ENCODE results near the gene ZNF782.
A peak's percentile ranks its signal among the peaks of the same experiment; 100 is the strongest.
"Not testable (repeated sequence)": the region's sequence is repeated elsewhere in the genome, so short reads cannot be mapped to it uniquely, and the experiment has no call there.

The ZNF782 gene

DNA sequence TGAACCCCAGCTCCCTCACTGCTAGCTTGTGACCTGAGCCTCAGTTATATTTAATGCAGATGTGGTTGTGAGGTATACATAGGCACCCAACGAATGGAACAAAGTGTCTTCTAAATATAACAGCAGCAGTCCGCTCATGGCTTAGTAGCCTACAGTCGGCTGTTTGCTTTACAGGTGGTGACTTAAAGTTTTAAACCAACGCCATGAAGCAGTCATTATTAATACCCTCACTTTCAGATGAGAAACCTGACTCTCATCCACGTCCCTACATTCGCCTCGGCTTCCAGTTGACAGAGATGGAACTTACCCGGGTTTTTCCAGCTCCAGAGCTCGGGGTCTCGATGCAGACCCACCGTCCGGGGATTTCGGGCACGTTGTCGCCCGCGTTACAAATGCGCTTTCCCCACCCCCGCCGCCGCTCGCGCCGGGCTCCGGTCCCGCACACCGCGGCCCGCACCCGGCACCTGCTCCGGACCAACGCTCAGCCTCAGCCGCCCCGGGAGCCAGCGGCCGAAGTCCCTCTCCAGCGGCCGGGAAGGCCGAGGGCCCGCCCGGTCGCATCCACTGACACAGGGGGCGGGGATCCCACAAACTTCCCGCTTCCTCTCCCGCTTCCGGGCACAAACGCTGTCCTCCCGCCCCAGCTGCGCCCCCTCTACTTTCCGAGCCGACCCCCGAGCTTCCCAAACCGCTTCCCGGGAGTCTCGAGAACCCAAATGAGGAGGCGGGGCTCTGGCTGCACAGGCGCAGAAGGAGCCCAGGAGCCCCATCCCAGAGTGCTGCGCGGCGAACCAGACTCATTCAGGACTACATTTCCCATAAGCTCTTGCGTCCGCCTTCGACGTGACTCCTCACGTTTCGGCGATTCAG, at the start of gene ZNF782:
Gene ZNF782, minus strand, starts transcription at position 734 of the 870 bp plus-strand sequence. CDS start 2,553 bp downstream, outside the sequence.
- peak; percentile 98 for DNase-seq

GRCh38 chr9:96900010-96900409, 45.7 kb upstream of the ZNF782 start:
- not testable (repeated sequence) for DNase-seq

GRCh38 chr9:96892131-96892530, 37.8 kb upstream of the ZNF782 start:
- DNase-seq, result no peak

DNA sequence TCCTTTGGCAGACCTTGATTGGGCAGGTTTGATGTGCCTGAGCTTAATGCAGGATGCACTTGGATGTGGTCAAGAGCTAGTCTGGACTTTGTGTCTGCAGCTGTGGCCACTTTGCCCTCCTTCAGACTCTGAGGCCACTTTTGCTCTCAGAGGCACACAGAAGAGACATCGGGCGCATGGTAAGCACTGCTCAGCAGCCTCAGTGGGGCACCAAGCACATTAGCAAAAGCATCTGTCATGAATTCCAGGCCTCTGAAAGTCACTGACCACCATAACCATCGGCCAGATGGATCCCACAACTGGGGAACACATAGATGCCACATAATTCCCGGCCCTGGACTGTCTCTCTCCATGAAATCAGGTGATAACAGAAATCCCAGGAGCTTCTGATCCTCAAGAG, 34.3 kb upstream of the ZNF782 start:
- no peak for DNase-seq

DNA sequence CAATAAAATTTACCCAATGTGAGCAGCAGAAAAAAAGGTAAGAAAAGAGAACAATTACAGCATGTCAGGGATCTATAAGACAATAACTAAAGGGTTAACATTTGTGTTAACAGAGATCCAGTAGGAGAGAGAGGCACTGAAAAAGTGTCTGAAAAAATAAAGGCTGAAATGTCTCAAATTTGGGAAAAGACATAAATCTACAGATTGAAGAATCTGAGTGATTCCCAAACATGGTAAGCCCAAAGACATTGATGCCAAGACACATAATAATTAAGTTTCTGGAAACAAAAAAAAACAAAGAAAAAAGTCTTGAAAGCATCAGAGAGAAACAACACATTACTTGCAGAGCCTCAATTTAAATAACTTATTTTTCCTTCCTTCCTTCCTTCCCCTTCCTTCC, 31.1 kb upstream of the ZNF782 start:
- no peak for DNase-seq

- no peak for DNase-seq
Observed at GRCh38 chr9:96884443-96884842, 30.1 kb upstream of the ZNF782 start.

DNA sequence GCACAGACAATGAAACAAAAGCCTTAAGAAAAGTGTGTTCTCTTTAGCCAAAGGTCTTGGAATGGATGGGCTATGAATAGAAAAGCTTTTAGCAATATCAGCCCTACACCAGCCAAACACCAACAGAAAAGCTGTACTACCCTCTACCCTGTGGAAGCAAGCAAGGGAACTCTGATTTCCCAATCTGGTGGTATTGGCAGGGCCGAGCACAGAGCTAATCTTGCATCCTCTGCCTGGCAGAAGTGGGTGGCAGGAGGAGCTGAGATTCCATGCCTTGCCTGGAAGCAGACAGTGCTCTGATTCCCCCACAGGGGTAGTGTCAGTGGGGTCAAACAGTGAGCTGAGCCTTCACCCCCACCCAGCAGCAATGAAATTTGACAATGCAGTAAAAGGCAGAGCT, 29.6 kb upstream of the ZNF782 start:
- no peak for DNase-seq

- DNase-seq, result no peak
Observed at GRCh38 chr9:96877269-96877668, 23.0 kb upstream of the ZNF782 start.

DNA sequence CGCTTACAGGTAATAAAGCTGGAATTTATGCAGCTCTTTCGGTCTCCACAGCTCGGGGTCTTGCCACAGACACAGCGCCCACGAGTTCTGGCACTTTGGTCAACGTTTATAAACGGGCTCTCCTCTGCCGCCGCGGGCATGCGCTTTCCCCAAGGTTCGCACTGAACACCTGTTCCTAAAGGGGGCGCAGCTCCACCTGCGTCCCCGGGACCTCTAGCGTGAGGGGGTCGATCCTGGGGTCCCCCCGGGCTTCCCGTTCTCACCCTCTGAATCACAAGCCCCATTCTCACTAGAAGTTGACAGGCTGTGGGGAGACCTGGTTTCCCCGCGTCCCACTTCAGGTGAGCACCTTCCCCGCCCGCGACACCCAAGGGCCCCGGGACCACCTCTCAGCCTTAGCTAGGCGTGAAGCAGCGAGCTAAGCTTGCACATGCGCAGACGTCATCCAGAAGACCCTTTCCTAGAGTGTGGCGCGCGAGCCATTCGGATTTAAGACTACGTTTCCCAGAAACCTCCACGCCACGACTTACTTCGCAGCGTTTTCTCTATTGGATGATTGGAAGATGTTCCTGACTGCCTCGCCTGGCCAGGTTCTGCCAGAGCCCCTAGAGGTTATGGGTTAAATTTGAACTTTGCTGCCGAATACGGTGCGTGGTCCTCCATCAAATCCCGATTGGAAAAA, 21.3 kb upstream of the ZNF782 start:
- peak; percentile 76 for DNase-seq

DNA sequence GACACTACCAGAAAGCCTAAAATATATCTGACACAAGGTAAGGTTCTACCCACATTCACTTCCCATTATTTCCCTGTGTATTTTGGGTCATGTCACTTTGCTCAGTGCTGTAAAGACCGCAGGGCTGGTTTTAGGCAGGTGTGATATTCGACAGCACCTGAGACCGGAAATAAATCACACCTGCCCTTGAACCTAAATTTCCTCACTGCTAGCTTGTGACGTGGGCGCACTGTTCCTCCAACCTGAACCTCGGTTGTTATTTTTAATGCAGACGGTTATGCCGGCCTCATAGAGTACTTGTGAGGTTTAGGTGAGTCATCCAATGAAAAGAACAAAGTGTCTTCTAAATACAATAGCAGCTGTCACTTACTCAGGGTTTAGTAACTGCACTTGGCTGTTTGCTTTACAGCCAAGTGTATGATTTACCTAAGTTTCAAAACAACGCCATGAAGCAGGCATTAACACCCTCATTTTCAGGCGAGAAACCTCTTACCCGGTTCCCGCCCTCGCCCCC, 20.7 kb upstream of the ZNF782 start:
- DNase-seq, result no peak

GRCh38 chr9:96874201-96874785, 20.0 kb upstream of the ZNF782 start:
- no peak for DNase-seq

DNA sequence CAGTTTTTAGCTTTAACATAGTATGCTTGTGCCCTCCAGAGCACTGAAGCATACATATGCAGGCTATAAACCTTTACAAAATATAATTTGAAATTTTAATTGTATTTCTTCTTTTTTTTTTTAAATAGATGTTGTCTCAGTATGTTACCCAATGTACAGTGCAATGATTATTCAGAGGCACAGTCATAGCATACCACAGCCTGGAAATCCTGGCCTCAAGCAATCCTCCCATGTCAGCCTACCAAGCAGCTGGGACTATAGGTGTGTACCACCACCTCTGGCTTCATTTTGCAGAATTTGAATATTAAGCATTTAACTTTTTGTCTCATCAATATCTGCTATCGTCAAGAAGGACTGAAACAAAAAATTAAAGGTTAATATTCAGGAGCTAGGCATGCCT, 16.9 kb upstream of the ZNF782 start:
- no peak for DNase-seq

GRCh38 chr9:96868709-96869108, 14.4 kb upstream of the ZNF782 start:
- no peak for DNase-seq

DNA sequence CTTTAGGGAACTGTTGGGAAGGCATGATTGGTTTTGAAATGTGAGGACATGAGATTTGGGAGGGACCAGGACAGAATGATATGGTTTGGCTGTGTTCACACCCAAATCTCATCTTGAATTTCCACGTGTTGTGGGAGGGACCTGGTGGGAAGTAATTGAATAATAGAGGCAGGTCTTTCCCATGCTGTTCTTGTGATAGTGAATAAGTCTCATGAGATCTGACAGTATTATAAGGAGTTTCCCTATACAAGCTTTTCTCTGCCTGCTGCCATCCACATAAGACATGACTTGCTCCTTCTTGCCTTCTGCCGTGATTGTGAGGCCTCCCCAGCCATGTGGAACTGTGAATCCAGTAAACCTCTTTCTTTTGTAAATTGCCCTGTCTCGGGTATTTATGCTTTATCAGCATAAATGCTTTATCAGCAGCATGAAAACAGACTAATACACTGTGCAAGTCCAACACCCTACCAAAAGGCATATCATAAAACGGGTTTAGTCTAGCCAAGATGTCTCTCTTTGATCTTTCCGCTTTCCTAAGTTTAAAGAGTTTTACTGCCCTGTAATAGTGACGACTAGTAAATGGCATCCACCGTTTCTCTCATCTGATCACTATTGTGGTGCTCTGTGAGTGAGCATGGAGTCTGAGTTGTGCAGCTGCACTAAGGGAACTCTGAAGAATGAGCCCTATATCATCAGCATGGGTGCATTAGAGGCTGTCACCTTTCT, 12.9 kb upstream of the ZNF782 start:
- DNase-seq, result no peak

DNA sequence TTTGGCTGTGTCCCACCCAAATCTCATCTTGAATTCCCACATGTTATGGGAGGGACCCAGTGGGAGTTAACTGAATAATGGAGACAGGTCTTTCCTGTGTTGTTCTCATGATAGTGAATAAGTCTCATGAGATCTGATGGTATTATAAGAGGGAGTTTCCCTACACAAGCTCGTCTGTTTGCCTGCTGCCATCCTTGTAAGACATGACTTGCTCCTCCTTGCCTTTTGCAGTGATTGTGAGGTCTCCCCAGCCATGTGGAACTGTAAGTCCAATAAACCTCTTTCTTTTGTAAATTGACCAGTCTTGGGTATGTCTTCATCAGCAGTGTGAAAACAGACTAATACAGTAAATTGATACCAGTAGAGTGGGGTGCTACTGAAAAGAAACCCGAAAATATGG, 10.9 kb upstream of the ZNF782 start:
- DNase-seq, result not testable (repeated sequence)

DNA sequence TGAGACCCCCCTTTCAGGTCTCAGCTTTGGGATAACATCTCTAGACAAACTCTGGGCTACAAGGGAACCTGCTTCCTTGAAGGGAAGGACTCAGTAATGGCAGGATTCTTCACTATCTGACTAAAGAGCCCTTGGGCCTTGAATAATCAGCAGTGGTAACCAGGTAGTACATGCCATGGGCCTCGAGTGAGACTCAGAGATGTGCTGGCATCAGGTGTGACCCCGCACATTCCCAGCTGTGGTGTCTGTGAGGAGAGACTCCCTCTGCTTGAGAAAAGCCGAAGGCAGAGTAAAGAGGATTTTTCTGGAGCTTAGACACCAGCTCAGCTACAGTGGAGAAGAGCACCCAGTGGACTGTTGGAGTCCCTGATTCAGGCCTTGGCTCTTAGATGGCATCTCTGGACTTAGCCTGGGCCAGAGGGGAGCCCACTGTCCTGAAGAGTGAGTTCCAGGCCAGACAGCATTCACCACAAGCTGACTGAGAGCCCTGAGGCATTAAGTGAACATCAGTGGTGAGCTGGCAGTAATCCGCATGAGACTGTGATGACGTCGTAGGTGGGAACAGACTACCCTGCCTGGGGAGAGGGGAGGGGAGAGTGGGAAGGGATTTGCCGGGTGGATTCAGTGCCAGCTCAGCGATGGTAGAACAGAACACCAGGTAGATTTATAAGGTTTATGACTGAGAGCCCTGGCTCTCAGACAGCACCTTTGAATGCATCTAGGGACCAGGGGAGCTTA, 5.3 kb upstream of the ZNF782 start:
- no peak for DNase-seq

DNA sequence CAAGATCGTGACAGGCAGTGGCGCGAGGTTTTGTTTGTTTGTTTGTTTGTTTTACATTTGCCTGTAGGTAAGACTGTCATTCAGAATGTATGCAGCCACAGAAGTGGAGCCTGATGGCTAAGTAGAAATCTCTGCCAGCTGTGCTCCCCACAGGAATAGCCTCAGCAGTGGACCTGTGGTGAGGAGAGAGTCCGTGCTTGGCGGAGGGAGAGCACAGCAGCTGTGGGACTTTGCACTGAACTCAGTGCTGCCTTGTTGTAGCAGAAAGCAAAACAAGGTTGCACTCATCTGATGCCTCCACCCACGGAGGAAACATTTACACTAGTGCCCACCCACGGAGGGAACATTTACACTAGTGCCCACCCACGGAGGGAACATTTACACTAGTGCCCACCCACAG, 4.4 kb upstream of the ZNF782 start:
- DNase-seq, result no peak

- DNase-seq, result no peak
Observed at GRCh38 chr9:96858018-96858573, 3.8 kb upstream of the ZNF782 start.

GRCh38 chr9:96856363-96857286, 2.3 kb upstream of the ZNF782 start:
- DNase-seq, result peak; percentile 45

DNA sequence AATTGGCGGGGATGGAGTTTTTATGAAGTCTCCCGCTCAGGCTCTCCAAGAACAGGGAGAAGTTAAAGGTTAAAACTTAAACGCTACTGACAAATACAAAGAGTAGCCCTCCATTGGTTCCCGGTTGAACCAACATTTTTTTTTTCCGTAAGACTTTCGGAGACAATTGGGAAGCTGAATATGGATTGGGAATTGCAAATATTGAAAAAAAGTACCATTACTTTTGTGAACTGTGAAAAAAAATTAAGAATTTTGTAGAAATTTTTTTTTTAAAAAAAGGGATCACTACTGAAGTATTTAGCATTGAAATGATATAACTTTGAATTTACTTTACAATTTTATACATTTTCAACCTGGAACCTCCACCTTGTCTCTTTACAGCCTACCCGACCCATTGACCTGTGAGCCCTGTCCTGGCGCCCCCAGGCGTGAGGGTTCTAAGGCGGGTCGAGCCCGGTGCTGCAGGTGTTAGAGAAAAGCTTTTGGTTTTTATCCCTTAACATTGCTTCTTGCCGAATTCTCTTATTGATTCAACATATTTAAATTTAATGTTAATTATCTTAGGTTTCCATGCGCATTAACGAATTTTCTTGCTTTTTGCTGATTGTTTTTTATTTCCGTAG, 448 bp upstream of the ZNF782 start:
- no peak for DNase-seq
